ENCODE data around the gene PDGFRB. TPM values are rescaled to one million over a fixed set of nuclear protein-coding genes. Genes with fewer than 3 reads are reported as not detected.

The PDGFRB gene
- total and polyA plus RNA-seq, 10 of the 15 experiments (the other 5 are each of a cell fraction or from before 2014, with no cell fraction given) = 0.02 to 3.0 (median 1.0) TPM

- no peaks in the 10 kb centered on the region for H3K27me3 ChIP-seq (replicated peaks in 1 of 2; ENCODE audit: control insufficient read depth in 2 of 2, insufficient read depth in 2 of 2, low read length in 1 of 2)
- ChIA-PET CTCF (interaction anchor here (2.8 kb wide), 1 partner anchor 11 kb away, joined by 11 read pairs; no protein-coding TSS in a partner anchor), POLR2A (interaction anchor here (0.8 to 1.3 kb wide), 3 partner anchors 18 to 323 kb away, joined by 3 read pairs; no protein-coding TSS in a partner anchor), RAD21 (ENCODE audit: unreplicated experiment) (interaction anchor here (3.1 kb wide), 1 partner anchor 11 kb away, joined by 13 read pairs; no protein-coding TSS in a partner anchor), SMC1A (ENCODE audit: uncharacterized antibody, unreplicated experiment) (interaction anchor here (0.9 kb wide), 1 partner anchor 11 kb away, joined by 5 read pairs; no protein-coding TSS in a partner anchor)
- H4K20me1 ChIP-seq (ENCODE audit: control insufficient read depth, insufficient read depth) = no peaks in the 10 kb centered on the region
- intact Hi-C loops (cut with micrococcal nuclease; ENCODE audit: unreplicated experiment) (no loop called here), in situ Hi-C loops (cut with MboI) (no loop called here)
- no peak for TF ChIP-seq ASH2L (IDR thresholded peaks at IDR 0.05; ENCODE audit: borderline replicate concordance, low read depth)
- no peak for TF ChIP-seq MXI1 (IDR thresholded peaks at IDR 0.05; ENCODE audit: low read depth, low read length)
- TF ChIP-seq ZNF687 (IDR thresholded peaks at IDR 0.05) = no peak
- TF ChIP-seq LARP7 (IDR thresholded peaks at IDR 0.05) = no peak
- no peak for TF ChIP-seq BCL11A (IDR thresholded peaks at IDR 0.05; ENCODE audit: low read depth, low read length)
- TF ChIP-seq HDAC2 (IDR thresholded peaks at IDR 0.05) = no peak
- no peak for TF ChIP-seq SMAD1 (IDR thresholded peaks at IDR 0.05; ENCODE audit: low read depth, partially characterized antibody)
- no peak for TF ChIP-seq USF2 (IDR thresholded peaks at IDR 0.05; ENCODE audit: borderline replicate concordance, low read depth, low read length)
- no peak for TF ChIP-seq KAT2A (conservative IDR thresholded peaks at IDR 0.05; ENCODE audit: control insufficient read depth, low read depth, low read length)
- TF ChIP-seq NBN (IDR thresholded peaks at IDR 0.05) = no peak
- no peak for TF ChIP-seq ZNF207 (IDR thresholded peaks at IDR 0.05; ENCODE audit: borderline replicate concordance)
- no peak for TF ChIP-seq PAX5 (IDR thresholded peaks at IDR 0.05; ENCODE audit: borderline replicate concordance, low read depth, low read length)
- no peak for TF ChIP-seq BCLAF1 (IDR thresholded peaks at IDR 0.05)
- TF ChIP-seq SIN3A (IDR thresholded peaks at IDR 0.05; ENCODE audit: low read depth, low read length) = no peak
- WGBS (ENCODE audit: insufficient coverage, insufficient replicate concordance, low lambda C conversion rate, missing lambda C conversion rate) = 31% methylated on average over 4 of the region's 4 CpGs
- H3K9me3 ChIP-seq (replicated peaks; ENCODE audit: control insufficient read depth, insufficient read depth, low read length) = no peaks in the 10 kb centered on the region
- H3K79me2 ChIP-seq (ENCODE audit: control insufficient read depth, insufficient read depth, low read length) = no peaks in the 10 kb centered on the region
- ATAC-seq = no peak
- no peaks in the 10 kb centered on the region for H3K36me3 ChIP-seq (ENCODE audit: control insufficient read depth in 2 of 2, insufficient read depth in 2 of 2, low read length in 1 of 2)
- H2AFZ ChIP-seq (ENCODE audit: control insufficient read depth, low read depth, low read length) = no peak overlapping the region
- peaks cover 13% of the 10 kb centered on the region for H3K4me1 ChIP-seq (ENCODE audit: control insufficient read depth, insufficient read depth, low read length)
- H3K4me3 ChIP-seq = no peak overlapping the region
- no peak overlapping the region for H3K27ac ChIP-seq (ENCODE audit: control insufficient read depth, insufficient read depth)
- no peak overlapping the region for H3K9ac ChIP-seq (ENCODE audit: control insufficient read depth, insufficient read depth, low read length)
- DNase-seq (ENCODE audit: low read depth, low spot score) = no peak
- no peak overlapping the region for H3K4me2 ChIP-seq (ENCODE audit: control insufficient read depth, insufficient read depth)
- BruUV-seq (replicated peaks) = no TSS peak
- FAIRE-seq = no peak
These were observed 895 bp upstream of the PDGFRB start for GRCh38 chr5:150156540-150156939.
